ENCODE results near the gene GPR135.

GPR135 gene

DNA sequence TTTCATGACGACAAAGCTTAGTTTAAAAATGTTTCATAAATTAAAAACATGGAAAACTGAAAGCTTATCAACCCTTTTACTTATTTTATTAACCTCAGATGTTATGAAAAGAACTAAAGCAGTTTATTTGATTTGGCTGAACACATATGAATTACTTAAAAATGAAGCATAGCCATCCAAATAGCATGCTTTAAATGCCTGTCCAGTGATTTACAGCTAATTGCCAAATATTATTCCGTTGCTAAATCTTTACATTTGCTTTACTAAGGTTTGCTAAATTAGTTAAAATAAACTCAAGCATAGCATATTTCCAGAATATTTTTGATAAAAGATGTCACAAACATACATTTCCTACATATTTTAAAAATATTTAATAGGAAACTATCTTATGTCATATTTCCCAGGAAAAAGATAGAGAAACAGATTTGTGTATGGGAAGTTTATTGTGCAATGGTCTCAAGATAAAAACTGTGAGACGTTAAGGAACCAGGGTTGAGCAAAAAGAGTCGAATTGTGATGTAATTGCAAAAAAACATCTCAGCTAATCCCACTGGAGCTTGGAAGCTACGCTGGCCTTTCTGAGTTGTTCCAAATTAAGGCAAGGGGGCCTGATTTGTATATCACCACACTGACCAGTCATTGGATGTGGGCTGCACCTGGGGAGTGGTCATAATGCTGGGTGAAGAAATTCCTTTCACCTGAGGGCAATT, 25.8 kb downstream of the GPR135 start:
- no peak overlapping the region for H3K4me3 ChIP-seq (ENCODE audit: low read depth, low read length)
- peak; percentile 73 for DNase-seq (ENCODE audit: low read depth)
- TF ChIP-seq, protein P1, sequence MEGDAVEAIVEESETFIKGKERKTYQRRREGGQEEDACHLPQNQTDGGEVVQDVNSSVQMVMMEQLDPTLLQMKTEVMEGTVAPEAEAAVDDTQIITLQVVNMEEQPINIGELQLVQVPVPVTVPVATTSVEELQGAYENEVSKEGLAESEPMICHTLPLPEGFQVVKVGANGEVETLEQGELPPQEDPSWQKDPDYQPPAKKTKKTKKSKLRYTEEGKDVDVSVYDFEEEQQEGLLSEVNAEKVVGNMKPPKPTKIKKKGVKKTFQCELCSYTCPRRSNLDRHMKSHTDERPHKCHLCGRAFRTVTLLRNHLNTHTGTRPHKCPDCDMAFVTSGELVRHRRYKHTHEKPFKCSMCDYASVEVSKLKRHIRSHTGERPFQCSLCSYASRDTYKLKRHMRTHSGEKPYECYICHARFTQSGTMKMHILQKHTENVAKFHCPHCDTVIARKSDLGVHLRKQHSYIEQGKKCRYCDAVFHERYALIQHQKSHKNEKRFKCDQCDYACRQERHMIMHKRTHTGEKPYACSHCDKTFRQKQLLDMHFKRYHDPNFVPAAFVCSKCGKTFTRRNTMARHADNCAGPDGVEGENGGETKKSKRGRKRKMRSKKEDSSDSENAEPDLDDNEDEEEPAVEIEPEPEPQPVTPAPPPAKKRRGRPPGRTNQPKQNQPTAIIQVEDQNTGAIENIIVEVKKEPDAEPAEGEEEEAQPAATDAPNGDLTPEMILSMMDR (conservative IDR thresholded peaks at IDR 0.05; ENCODE audit: low read depth, low read length): no peak

DNA sequence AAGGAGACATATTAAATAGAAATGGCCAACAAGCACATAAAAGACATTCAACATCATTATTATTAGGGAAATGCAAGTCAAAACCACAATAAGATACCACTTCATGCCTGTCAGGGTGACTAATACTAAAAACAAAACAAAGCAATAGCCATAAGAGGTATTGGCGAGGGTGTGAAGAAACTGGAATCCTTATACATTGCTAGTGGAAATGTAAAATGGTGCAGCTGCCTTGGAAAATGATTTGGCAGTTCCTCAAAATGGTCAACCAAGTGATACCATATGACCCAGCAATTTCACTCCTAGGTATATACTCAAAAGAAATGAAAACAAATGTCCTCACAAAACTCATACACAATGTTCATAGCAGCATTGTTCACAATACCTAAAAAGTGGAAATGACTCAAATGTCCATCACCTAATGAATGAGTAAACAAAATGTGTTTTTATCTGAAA, 27.0 kb downstream of the GPR135 start:
- DNase-seq (ENCODE audit: low read depth): peak; percentile 89
- TF ChIP-seq, protein P1 (conservative IDR thresholded peaks at IDR 0.05; ENCODE audit: low read depth, low read length): no peak
- H3K4me3 ChIP-seq (ENCODE audit: low read depth, low read length): no peak overlapping the region

DNA sequence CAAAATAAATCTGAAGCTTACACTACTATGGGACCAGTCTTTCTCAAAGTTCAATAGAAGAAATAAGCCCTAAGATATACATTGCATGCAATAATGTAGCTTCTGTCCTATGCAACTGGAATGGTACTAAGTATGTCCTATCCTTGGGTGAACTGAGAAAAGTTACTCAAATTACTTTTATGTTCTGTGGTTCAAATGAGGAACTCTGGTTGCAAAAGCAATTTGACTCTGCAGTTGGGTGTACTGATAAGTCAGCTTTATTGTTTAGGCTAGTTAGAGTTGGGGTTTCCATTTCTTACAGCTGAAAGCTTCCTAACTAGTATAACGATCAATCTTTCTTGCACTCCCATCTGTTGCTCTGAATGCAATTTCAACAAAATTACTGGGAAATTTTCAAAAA, 29.2 kb downstream of the GPR135 start:
- no peak for DNase-seq (ENCODE audit: low read depth)
- H3K4me3 ChIP-seq (ENCODE audit: low read depth, low read length): no peak overlapping the region
- TF ChIP-seq, protein P1 (conservative IDR thresholded peaks at IDR 0.05; ENCODE audit: low read depth, low read length): no peak

DNA sequence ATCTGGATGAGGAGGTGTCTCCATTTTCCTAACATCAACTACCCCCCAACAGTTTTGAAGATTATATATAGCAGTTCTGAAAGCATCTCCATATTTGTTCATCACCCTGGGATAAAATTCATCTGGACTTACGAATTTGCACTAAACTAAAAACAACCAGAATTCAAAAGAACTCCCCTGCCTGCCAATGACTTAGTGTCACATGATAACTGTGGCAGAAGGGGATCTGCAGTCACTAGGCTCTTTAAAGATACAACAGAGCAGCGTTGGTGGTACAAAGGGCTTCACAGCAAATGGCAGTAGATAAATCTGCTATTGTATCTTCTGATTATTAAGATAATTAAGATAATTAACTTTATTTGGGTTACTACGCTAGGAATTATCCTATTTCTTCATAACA, 30.1 kb downstream of the GPR135 start:
- no peak for DNase-seq (ENCODE audit: low read depth)
- no peak overlapping the region for H3K4me3 ChIP-seq (ENCODE audit: low read depth, low read length)
- TF ChIP-seq, protein P1 (conservative IDR thresholded peaks at IDR 0.05; ENCODE audit: low read depth, low read length): no peak

DNA sequence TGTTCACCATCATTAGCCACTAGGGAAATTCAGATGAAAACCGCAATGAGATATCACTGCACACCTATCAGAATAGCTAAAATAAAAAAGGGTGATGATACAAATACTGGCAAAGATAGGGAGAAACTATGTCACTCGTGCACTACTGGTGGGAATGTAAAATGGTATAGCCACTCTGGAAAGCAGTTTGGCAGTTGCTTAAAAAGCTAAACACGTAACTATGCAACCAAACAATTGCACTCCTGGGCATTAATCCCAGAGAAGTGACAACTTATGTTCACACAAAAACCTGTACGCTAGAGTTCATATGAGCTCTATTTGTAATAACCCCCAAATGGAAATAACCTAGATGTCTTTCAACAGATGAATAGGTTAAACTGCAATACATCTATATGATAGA, 35.4 kb downstream of the GPR135 start:
- TF ChIP-seq, protein P1 (conservative IDR thresholded peaks at IDR 0.05; ENCODE audit: low read depth, low read length): no peak

DNA sequence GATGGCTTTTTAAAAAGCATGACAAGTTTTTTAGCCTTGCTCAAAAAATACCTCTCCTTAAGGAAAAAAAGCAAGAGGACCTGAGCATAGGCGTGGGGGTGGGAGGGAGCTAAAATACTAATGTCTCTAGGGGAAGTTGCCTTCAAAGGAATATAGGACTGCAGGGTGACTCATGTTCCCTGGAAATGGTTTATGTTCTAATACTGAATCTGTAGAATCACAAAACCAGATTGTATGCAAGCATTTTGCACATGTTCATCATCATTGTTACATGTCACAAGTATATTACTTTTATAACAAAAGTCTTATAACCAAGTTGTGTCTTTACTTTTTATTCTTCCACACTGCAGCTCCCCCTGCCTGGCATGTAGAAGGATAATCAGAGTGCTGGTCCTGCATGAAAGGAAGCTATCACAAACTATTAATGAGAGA, 36.6 kb downstream of the GPR135 start:
- DNase-seq (ENCODE audit: low read depth): peak; percentile 68
- TF ChIP-seq, protein P1 (conservative IDR thresholded peaks at IDR 0.05; ENCODE audit: low read depth, low read length): peak; percentile 68
- H3K4me3 ChIP-seq (ENCODE audit: low read depth, low read length): no peak overlapping the region

More for the DNA sequence above, 35.4 kb downstream of the GPR135 start:
- H3K4me3 ChIP-seq (ENCODE audit: low read depth, low read length): no peak overlapping the region
- DNase-seq (ENCODE audit: low read depth): no peak
